ENCODE data around the gene SIRT3.

DNA sequence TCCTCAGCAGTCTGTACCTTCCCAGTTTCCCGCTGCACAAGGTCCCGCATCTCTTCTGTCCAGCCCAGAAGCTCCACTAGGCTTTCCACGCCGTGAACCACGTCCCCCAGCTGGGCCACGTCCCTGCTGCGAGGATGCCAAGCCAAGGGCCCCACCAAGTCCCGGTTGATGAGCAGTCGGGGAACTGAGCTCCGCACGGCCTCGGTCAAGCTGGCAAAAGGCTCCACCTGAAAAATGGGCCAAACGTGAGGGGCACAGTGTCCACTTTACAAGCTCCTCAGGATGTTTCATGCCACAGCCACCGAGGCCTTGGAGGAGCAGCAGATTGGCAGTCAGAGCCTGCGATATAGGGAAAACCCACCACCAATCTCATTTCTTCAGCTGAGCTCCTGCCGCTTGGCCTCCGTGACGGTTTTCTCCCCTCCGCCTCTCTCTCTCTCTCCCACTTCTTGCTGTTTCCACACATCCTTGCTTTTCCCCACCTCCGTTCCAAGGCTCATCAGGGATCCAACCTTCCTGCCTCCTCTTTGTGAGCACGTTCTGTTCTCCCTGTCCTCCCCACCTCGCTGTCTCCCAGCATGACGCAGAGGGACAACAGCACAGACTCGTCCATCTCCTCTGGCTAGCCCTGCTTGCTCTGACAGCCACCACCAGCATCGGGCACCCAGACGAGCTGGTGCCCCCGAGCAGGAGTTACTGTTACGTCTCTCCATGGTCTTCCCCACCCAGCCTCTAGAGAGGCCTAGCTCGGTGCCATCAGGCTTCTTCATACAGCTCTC lies 17.1 kb downstream of the SIRT3 start:
- TF ChIP-seq POU6F1 (CRISPR knock-in tag; IDR thresholded peaks at IDR 0.05; ENCODE audit: borderline replicate concordance, low read depth) (no peak), PPARA (CRISPR knock-in tag; IDR thresholded peaks at IDR 0.05; ENCODE audit: borderline replicate concordance) (no peak), ZNF70 (CRISPR knock-in tag; IDR thresholded peaks at IDR 0.05) (no peak)
- TF ChIP-seq, protein P1, sequence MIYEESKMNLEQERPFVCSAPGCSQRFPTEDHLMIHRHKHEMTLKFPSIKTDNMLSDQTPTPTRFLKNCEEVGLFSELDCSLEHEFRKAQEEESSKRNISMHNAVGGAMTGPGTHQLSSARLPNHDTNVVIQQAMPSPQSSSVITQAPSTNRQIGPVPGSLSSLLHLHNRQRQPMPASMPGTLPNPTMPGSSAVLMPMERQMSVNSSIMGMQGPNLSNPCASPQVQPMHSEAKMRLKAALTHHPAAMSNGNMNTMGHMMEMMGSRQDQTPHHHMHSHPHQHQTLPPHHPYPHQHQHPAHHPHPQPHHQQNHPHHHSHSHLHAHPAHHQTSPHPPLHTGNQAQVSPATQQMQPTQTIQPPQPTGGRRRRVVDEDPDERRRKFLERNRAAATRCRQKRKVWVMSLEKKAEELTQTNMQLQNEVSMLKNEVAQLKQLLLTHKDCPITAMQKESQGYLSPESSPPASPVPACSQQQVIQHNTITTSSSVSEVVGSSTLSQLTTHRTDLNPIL (CRISPR knock-in tag; IDR thresholded peaks at IDR 0.05; ENCODE audit: low read depth): no peak

All from SK-N-SH treated with all-trans-retinoic acid at 6 μM for 48 hours (cell line).